GM12875 (cell line): ENCODE results near the gene PCMTD2.

ENCODE experiments used
- H3K4me3 ChIP-seq: one replicate; pipeline ENCODE4 v1.5.1; 2011; ENCODE audit warnings: low read depth, low read length, control low read depth
- CTCF ChIP-seq: IDR thresholded peaks from 2 replicates; pipeline ENCODE4 v1.5.1; 2011; ENCODE audit warnings: low read depth, mild to moderate bottlenecking, control low read depth, inconsistent platforms, low read length, moderate library complexity, borderline replicate concordance; ENCODE audit not compliant: insufficient read depth

The PCMTD2 gene

GRCh38 chr20:64236137-64237088 is 19.1 kb upstream of the PCMTD2 start:
- TF ChIP-seq CTCF, result no peak
- no peak overlapping the region for H3K4me3 ChIP-seq

- no peak for TF ChIP-seq CTCF
- no peak overlapping the region for H3K4me3 ChIP-seq
Measured at GRCh38 chr20:64237316-64237715, 18.2 kb upstream of the PCMTD2 start.

- H3K4me3 ChIP-seq, result no peak overlapping the region
- TF ChIP-seq CTCF, result no peak
Measured at GRCh38 chr20:64238115-64238825, 17.3 kb upstream of the PCMTD2 start.

GRCh38 chr20:64238851-64239387 is 16.6 kb upstream of the PCMTD2 start:
- no peak overlapping the region for H3K4me3 ChIP-seq
- TF ChIP-seq CTCF, result 0 out of 2 replicates have a peak, but pooled peaks have one; percentile 2

- no peak overlapping the region for H3K4me3 ChIP-seq
- no peak for TF ChIP-seq CTCF
Measured at GRCh38 chr20:64239449-64240242, 15.9 kb upstream of the PCMTD2 start.

GRCh38 chr20:64240243-64241015 is 15.1 kb upstream of the PCMTD2 start:
- H3K4me3 ChIP-seq, result no peak overlapping the region
- TF ChIP-seq CTCF, result no peak
